ENCODE measurements around the gene LHPP. TPM values are rescaled to one million over a fixed set of nuclear protein-coding genes. Genes with fewer than 3 reads are reported as not detected.

LHPP gene
- total and polyA plus RNA-seq, 10 of the 15 experiments (the other 5 are each of a cell fraction or from before 2014, with no cell fraction given) = 0.79 to 9.8 (median 6.7) TPM

DNA sequence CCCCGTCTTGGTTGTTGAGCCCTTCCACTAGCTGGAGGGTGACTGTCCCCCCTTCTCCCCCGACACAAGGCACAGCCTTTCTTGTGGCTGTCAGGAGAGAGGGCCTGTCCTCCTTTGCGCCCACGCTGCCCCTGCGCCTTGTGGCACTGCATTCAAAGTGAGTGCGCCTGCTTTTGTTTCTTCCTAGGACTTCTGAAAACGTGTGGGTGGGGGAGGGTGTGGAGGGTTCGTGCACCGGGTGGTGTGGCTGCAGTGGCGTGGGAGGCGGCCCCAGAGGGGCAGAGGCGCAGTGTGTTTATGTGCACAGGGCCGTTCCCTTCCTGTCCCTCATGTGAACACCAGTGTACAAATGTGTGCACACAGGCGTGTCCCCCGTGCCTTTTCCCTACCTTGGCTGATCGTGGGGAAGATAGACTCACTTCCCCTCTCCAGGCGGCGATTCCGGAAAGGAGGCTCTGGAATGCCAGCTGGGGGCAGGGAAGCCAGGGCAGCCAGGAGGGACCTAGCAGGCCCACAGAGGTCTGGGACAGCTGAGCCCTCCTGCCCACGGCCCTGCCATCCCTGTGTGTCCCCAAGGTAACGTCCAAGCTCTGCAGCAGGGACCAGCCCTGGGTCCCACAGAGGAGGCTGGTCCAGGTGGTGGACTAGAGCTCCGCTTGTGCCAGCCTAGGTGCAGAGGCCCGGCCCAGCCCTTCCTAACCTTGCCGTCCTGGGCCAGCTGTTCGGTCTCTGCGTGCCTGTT lies 88.8 kb downstream of the LHPP start:
- peak; percentile 70 for ATAC-seq
- POLR2A ChIA-PET = no interaction called here
- TF ChIP-seq BHLHE40 (IDR thresholded peaks at IDR 0.05; ENCODE audit: borderline replicate concordance in 1 of 2, low read depth in 2 of 2, low read length in 1 of 2) (peak; percentile 25 to 61; a peak in 2 of 4 replicates), ATF7 (IDR thresholded peaks at IDR 0.05; ENCODE audit: low read depth) (0 out of 2 replicates have a peak, but pooled peaks have one; percentile 33), CUX1 (IDR thresholded peaks at IDR 0.05; ENCODE audit: insufficient replicate concordance, low read depth, low read length) (no peak), RELB (IDR thresholded peaks at IDR 0.05; ENCODE audit: low read depth) (0 out of 2 replicates have a peak, but pooled peaks have one; percentile 24), FOXM1 (IDR thresholded peaks at IDR 0.05; ENCODE audit: low read depth, low read length) (no peak), MTA2 (IDR thresholded peaks at IDR 0.05; ENCODE audit: low read depth) (0 out of 2 replicates have a peak, but pooled peaks have one; percentile 23), IKZF1 (conservative IDR thresholded peaks at IDR 0.05) (peak; percentile 64), EGR1 (IDR thresholded peaks at IDR 0.05; ENCODE audit: borderline replicate concordance in 1 of 2, low read depth in 2 of 2, low read length in 2 of 2) (0 out of 3 replicates have a peak, but pooled peaks of 1 of the 2 experiments have one; percentile 12), MEF2B (IDR thresholded peaks at IDR 0.05; ENCODE audit: partially characterized antibody, poor library complexity, severe bottlenecking) (peak; percentile 58)
- TF ChIP-seq, protein P1, sequence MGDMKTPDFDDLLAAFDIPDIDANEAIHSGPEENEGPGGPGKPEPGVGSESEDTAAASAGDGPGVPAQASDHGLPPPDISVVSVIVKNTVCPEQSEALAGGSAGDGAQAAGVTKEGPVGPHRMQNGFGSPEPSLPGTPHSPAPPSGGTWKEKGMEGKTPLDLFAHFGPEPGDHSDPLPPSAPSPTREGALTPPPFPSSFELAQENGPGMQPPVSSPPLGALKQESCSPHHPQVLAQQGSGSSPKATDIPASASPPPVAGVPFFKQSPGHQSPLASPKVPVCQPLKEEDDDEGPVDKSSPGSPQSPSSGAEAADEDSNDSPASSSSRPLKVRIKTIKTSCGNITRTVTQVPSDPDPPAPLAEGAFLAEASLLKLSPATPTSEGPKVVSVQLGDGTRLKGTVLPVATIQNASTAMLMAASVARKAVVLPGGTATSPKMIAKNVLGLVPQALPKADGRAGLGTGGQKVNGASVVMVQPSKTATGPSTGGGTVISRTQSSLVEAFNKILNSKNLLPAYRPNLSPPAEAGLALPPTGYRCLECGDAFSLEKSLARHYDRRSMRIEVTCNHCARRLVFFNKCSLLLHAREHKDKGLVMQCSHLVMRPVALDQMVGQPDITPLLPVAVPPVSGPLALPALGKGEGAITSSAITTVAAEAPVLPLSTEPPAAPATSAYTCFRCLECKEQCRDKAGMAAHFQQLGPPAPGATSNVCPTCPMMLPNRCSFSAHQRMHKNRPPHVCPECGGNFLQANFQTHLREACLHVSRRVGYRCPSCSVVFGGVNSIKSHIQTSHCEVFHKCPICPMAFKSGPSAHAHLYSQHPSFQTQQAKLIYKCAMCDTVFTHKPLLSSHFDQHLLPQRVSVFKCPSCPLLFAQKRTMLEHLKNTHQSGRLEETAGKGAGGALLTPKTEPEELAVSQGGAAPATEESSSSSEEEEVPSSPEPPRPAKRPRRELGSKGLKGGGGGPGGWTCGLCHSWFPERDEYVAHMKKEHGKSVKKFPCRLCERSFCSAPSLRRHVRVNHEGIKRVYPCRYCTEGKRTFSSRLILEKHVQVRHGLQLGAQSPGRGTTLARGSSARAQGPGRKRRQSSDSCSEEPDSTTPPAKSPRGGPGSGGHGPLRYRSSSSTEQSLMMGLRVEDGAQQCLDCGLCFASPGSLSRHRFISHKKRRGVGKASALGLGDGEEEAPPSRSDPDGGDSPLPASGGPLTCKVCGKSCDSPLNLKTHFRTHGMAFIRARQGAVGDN (IDR thresholded peaks at IDR 0.05) = 0 out of 2 replicates have a peak, but pooled peaks have one; percentile 6

More for the DNA sequence above, 88.8 kb downstream of the LHPP start:
- FAIRE-seq (no peak), DNase-seq (ENCODE audit: low read depth, low spot score) (no peak)
- no peak overlapping the region for H3K4me2 ChIP-seq (ENCODE audit: control insufficient read depth, insufficient read depth)
- no peaks in the 10 kb centered on the region for H3K9me3 ChIP-seq (replicated peaks; ENCODE audit: control insufficient read depth, insufficient read depth, low read length)
- peaks cover 3% of the 10 kb centered on the region for H3K4me1 ChIP-seq (ENCODE audit: control insufficient read depth, insufficient read depth, low read length)
- in situ Hi-C loops (cut with MboI) = no loop called here
- no peaks in the 10 kb centered on the region for H4K20me1 ChIP-seq (ENCODE audit: control insufficient read depth, insufficient read depth)
- CTCF ChIA-PET = interaction anchor here (2.7 to 3.4 kb wide), 2 partner anchors 191 to 276 kb away, joined by 10 to 13 read pairs; no protein-coding TSS in a partner anchor
- H3K36me3 ChIP-seq (ENCODE audit: control insufficient read depth in 2 of 2, insufficient read depth in 2 of 2, low read length in 1 of 2) = no peaks in the 10 kb centered on the region
- RAD21 ChIA-PET (ENCODE audit: unreplicated experiment) = interaction anchor here (0.9 to 1.5 kb wide), 3 partner anchors 70 to 191 kb away, joined by 3 to 6 read pairs (median 3); no protein-coding TSS in a partner anchor
- no peak overlapping the region for H3K9ac ChIP-seq (ENCODE audit: control insufficient read depth, insufficient read depth, low read length)
- intact Hi-C loops (cut with micrococcal nuclease; ENCODE audit: unreplicated experiment) = no loop called here
- no peak overlapping the region for H2AFZ ChIP-seq (ENCODE audit: control insufficient read depth, low read depth, low read length)
- H3K27me3 ChIP-seq (replicated peaks in 1 of 2; ENCODE audit: control insufficient read depth in 2 of 2, insufficient read depth in 2 of 2, low read length in 1 of 2) = no peaks in the 10 kb centered on the region
- BruUV-seq (replicated peaks) = no TSS peak
- H3K4me3 ChIP-seq = no peak overlapping the region
- H3K27ac ChIP-seq (ENCODE audit: control insufficient read depth, insufficient read depth) = no peak overlapping the region
- no peaks in the 10 kb centered on the region for H3K79me2 ChIP-seq (ENCODE audit: control insufficient read depth, insufficient read depth, low read length)
- 36% methylated on average over 26 of the region's 26 CpGs for WGBS (ENCODE audit: insufficient coverage, insufficient replicate concordance, low lambda C conversion rate, missing lambda C conversion rate)
- SMC1A ChIA-PET (ENCODE audit: uncharacterized antibody, unreplicated experiment) = interaction anchor here (0.7 to 1.0 kb wide), 2 partner anchors 16 to 36 kb away, joined by 3 read pairs; no protein-coding TSS in a partner anchor
